ENCODE measurements around the gene MCTP2. TPM values are rescaled to one million over a fixed set of nuclear protein-coding genes. Genes with fewer than 3 reads are reported as not detected.

MCTP2 gene
- total and polyA plus RNA-seq, 2 of the 8 experiments (the other 6 are each of a cell fraction or from before 2014, with no cell fraction given): 3.4 to 4.5 TPM

DNA sequence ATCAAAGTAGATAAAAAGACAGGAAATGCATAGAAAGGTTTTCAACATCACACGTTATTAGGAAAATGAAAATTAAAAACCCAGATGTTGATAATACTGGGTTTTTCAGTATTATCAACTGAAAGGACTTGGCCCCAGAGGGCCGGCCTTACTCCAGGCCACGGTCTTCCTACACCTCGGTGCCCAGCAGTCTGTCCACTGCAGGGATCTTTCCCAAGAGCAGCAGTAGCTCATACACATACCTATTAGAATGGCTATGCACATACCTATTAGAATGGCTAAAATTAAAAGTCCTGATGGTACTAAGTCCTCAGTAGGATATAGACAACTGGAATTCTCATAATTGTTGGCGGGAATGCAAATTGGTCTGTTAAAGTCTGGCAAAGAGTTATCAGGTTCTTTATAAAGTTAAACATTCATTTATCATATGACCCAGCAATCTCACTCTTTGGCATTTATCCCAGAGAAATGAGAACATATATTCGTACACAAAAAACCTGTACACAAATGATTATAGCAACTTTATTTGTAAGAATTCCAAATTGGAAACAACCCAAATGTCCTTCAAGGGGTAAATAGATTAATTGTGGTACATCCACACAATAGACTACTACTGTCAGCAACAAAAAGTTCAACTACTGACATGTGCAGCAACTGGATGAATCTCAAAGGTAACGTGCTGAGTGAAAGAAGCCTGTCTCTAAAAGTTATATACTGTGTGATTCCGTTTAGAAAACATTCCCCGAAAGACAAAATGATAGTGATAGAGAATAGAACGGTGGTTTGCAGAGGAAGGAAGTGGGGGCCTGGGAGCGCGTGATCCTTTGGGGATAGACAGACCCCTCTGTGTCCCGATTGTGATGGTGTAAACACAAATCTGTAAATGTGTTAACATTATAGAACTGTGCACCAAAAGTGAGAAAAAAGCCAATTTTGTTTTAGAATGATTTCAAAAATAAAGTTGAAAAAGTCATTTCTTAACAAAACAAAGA is 62.3 kb downstream of the MCTP2 start:
- H4K20me1 ChIP-seq (replicated peaks in 1 of 2; ENCODE audit: control insufficient read depth in 1 of 2, insufficient read depth in 2 of 2, low read length in 2 of 2): no peaks in the 10 kb centered on the region
- H4K91ac ChIP-seq (replicated peaks; ENCODE audit: insufficient read length, low read length): no peak overlapping the region
- no peak overlapping the region for H3K56ac ChIP-seq (replicated peaks; ENCODE audit: insufficient read length, low read depth, low read length)
- H2BK120ac ChIP-seq (replicated peaks; ENCODE audit: low read depth, low read length): no peak overlapping the region
- no peaks in the 10 kb centered on the region for H3K79me2 ChIP-seq (ENCODE audit: control insufficient read depth in 1 of 2, insufficient read depth in 2 of 2, low read length in 2 of 2)
- no peak overlapping the region for H4K8ac ChIP-seq (ENCODE audit: extremely low read depth, insufficient read depth, low read length)
- no peak overlapping the region for H3K4me3 ChIP-seq (ENCODE audit: extremely low read depth in 1 of 4, insufficient read depth in 2 of 4, low read depth in 3 of 4, low read length in 4 of 4)
- no peak for FAIRE-seq
- no peaks in the 10 kb centered on the region for H3K27me3 ChIP-seq (replicated peaks in 1 of 4; ENCODE audit: control insufficient read depth in 3 of 4, extremely low read depth in 1 of 4, insufficient read depth in 3 of 4, low read length in 3 of 4)
- H3K4me1 ChIP-seq (replicated peaks in 1 of 4; ENCODE audit: control insufficient read depth in 3 of 4, insufficient read depth in 4 of 4, low read length in 3 of 4): no peaks in the 10 kb centered on the region
- no peaks in the 10 kb centered on the region for H3K36me3 ChIP-seq (ENCODE audit: control insufficient read depth in 2 of 4, insufficient read depth in 4 of 4, low read length in 3 of 4)
- 91% methylated on average over 13 of the region's 13 CpGs; no CpG with 5 or more reads in 1 of the 2 experiments for WGBS, 2 experiments (ENCODE audit: extremely low coverage in 1 of 2, insufficient coverage in 1 of 2, insufficient read length in 1 of 2, insufficient replicate concordance in 2 of 2, low coverage in 1 of 2, low lambda C conversion rate in 2 of 2, missing lambda C conversion rate in 1 of 2)
- no peak overlapping the region for H3K4me2 ChIP-seq (ENCODE audit: insufficient read depth in 1 of 2, low read depth in 2 of 2, low read length in 2 of 2)
- no peaks in the 10 kb centered on the region for H3K79me1 ChIP-seq (ENCODE audit: low read depth, low read length)
- no peak overlapping the region for H2AFZ ChIP-seq (ENCODE audit: low read length)
- no peak overlapping the region for H3K14ac ChIP-seq (ENCODE audit: insufficient read length)
- no peak overlapping the region for H3K23ac ChIP-seq (ENCODE audit: insufficient read length)
- H2BK15ac ChIP-seq (ENCODE audit: low read length): no peak overlapping the region
- H2BK5ac ChIP-seq (ENCODE audit: low read depth, low read length): no peak overlapping the region
- peaks cover 0 to 6% of the 10 kb centered on the region in 2 experiments; a peak in 1 of 4 replicates for H3K9me3 ChIP-seq (ENCODE audit: insufficient read depth in 2 of 2, low read depth in 1 of 2, low read length in 1 of 2)
- H2BK20ac ChIP-seq (ENCODE audit: low read length): no peak overlapping the region
- H3K27ac ChIP-seq (ENCODE audit: low read depth, low read length): no peak overlapping the region
- no peak overlapping the region for H2AK5ac ChIP-seq (ENCODE audit: low read depth, low read length)
- H2BK12ac ChIP-seq (ENCODE audit: low read depth, low read length): no peak overlapping the region
- ChIA-PET POLR2A (ENCODE audit: partially characterized antibody) (no interaction called here), CTCF (ENCODE audit: partially characterized antibody) (interaction anchor here (1.0 kb wide), 1 partner anchor 30 kb away, joined by 3 read pairs; no protein-coding TSS in a partner anchor)
- no peak for DNase-seq (ENCODE audit: low read depth in 1 of 2, low spot score in 2 of 2)
- TF ChIP-seq JUN (IDR thresholded peaks at IDR 0.05; ENCODE audit: low read depth, low read length) (no peak), SIN3A (conservative IDR thresholded peaks at IDR 0.05 in 1 of 2, IDR thresholded peaks at IDR 0.05 in 1 of 2; ENCODE audit: low read depth in 1 of 2, low read length in 2 of 2) (no peak), NRF1 (IDR thresholded peaks at IDR 0.05; ENCODE audit: low read depth, low read length) (no peak), RFX5 (IDR thresholded peaks at IDR 0.05; ENCODE audit: borderline replicate concordance, low read depth, low read length) (no peak), BACH1 (IDR thresholded peaks at IDR 0.05; ENCODE audit: low read length) (no peak), RBBP5 (IDR thresholded peaks at IDR 0.05; ENCODE audit: borderline replicate concordance, low read depth, low read length) (no peak), SP2 (IDR thresholded peaks at IDR 0.05; ENCODE audit: low read length) (no peak), BRCA1 (IDR thresholded peaks at IDR 0.05; ENCODE audit: low read depth, low read length) (no peak), RAD21 (IDR thresholded peaks at IDR 0.05 in 1 of 2, conservative IDR thresholded peaks at IDR 0.05 in 1 of 2; ENCODE audit: low read depth in 2 of 2, low read length in 2 of 2) (no peak), ASH2L (IDR thresholded peaks at IDR 0.05; ENCODE audit: low read length) (no peak), ZNF274 (IDR thresholded peaks at IDR 0.05; ENCODE audit: borderline replicate concordance, extremely low read depth, low read length) (no peak)
- no peak overlapping the region for H3K18ac ChIP-seq (ENCODE audit: extremely low read depth, low read length)
- no peaks in the 10 kb centered on the region for H3K23me2 ChIP-seq (ENCODE audit: low read depth, low read length)
- H4K5ac ChIP-seq (ENCODE audit: insufficient read length, low read depth, low read length): no peak overlapping the region
- no peak overlapping the region for H3K9ac ChIP-seq (replicated peaks in 1 of 4; ENCODE audit: extremely low read depth in 1 of 4, low read depth in 3 of 4, low read length in 3 of 4)
- no peak overlapping the region for H3K4ac ChIP-seq (replicated peaks; ENCODE audit: insufficient read length, low read depth, low read length)
